IMR-90 (cell line): ENCODE measurements around the gene PPOX. TPM values are rescaled to one million over a fixed set of nuclear protein-coding genes. Genes with fewer than 3 reads are reported as not detected.
A peak's percentile ranks its signal among the peaks of the same experiment; 100 is the strongest.

Experiments used
- ATAC-seq: fragments of 200-7000 bp; cut with Tn5 transposase; 2 replicates; pipeline ENCODE4 v1.9.1; 2020; ENCODE audit warnings: low read depth, mild to moderate bottlenecking, moderate library complexity
- BruUV-seq: library from RNA; stranded (reverse); fragments of 400-500 nt; replicated peaks from 2 replicates; lab custom pipeline; 2021; lab: Mats Ljungman, UMichigan
- CTCF ChIA-PET: fragments of 300-600 bp; formaldehyde crosslinking; extraction: SDS; loops from one replicate; lab custom pipeline; 2021; ENCODE audit warnings: antibody characterized with exemption; lab: Yijun Ruan, JAX
- POLR2A ChIA-PET: fragments of 300-600 bp; sonication (Branson Sonifier 250); formaldehyde crosslinking; loops from one replicate; lab custom pipeline; 2022; ENCODE audit warnings: antibody characterized with exemption; ENCODE audit not compliant: unreplicated experiment; lab: Charles Lee
- DNase-seq: peaks from one replicate; pipeline ENCODE4 v3.0.0; 2013
- H2AFZ ChIP-seq: replicated peaks from 2 replicates; pipeline ENCODE3; 2013; ENCODE audit warnings: low read length, mild to moderate bottlenecking; ENCODE audit not compliant: poor library complexity
- H2AK5ac ChIP-seq: 2 replicates; pipeline ENCODE4 v1.6.1; 2013; ENCODE audit warnings: low read depth, low read length, inconsistent platforms
- H2AK9ac ChIP-seq: replicated peaks from 2 replicates; pipeline ENCODE3; 2013; ENCODE audit warnings: mild to moderate bottlenecking, low read depth, low read length, moderate library complexity; ENCODE audit not compliant: poor library complexity
- H2BK120ac ChIP-seq: 2 replicates; pipeline ENCODE4 v1.6.1; 2013; ENCODE audit warnings: low read depth, low read length, inconsistent platforms
- H2BK15ac ChIP-seq: 3 replicates; pipeline ENCODE4 v1.6.1; 2013; ENCODE audit warnings: low read depth, low read length, inconsistent platforms
- H2BK20ac ChIP-seq: 2 replicates; pipeline ENCODE4 v1.6.1; 2013; ENCODE audit warnings: low read depth, mild to moderate bottlenecking, inconsistent platforms, low read length, moderate library complexity
- H2BK5ac ChIP-seq: 2 replicates; pipeline ENCODE4 v1.6.1; 2013; ENCODE audit warnings: mild to moderate bottlenecking, low read depth, low read length, inconsistent platforms; ENCODE audit not compliant: poor library complexity, severe bottlenecking
- H3K14ac ChIP-seq: replicated peaks from 2 replicates; pipeline ENCODE4 v1.6.1; 2013; ENCODE audit warnings: low read depth, low read length, inconsistent platforms
- H3K18ac ChIP-seq: 2 replicates; pipeline ENCODE4 v1.6.1; 2013; ENCODE audit warnings: low read depth, low read length, control low read depth
- H3K23ac ChIP-seq: 2 replicates; pipeline ENCODE4 v1.6.1; 2013; ENCODE audit warnings: low read depth, low read length, inconsistent platforms
- H3K27ac ChIP-seq: 2 replicates; pipeline ENCODE4 v1.5.1; 2013; ENCODE audit warnings: mild to moderate bottlenecking, control low read depth, low read length; ENCODE audit not compliant: insufficient read depth
- H3K27me3 ChIP-seq: 2 replicates; pipeline ENCODE4 v1.6.1; 2013; ENCODE audit warnings: low read length; ENCODE audit not compliant: control insufficient read depth, insufficient read depth
- H3K36me3 ChIP-seq: 2 replicates; pipeline ENCODE4 v1.6.1; 2013; ENCODE audit warnings: low read length, mixed read lengths; ENCODE audit not compliant: control insufficient read depth, insufficient read depth
- H3K4ac ChIP-seq: 2 replicates; pipeline ENCODE4 v1.6.1; 2013; ENCODE audit warnings: low read depth, low read length, inconsistent platforms
- H3K4me1 ChIP-seq: 2 replicates; pipeline ENCODE4 v1.6.1; 2013; ENCODE audit warnings: low read length, mixed read lengths; ENCODE audit not compliant: control insufficient read depth, insufficient read depth
- H3K4me2 ChIP-seq: 2 replicates; pipeline ENCODE4 v1.6.1; 2013; ENCODE audit warnings: low read depth, mild to moderate bottlenecking, control low read depth, low read length, moderate library complexity
- H3K4me3 ChIP-seq: 2 replicates; pipeline ENCODE4 v1.5.1; 2013; ENCODE audit warnings: low read depth, mild to moderate bottlenecking, control low read depth, low read length, moderate library complexity; ENCODE audit not compliant: insufficient read depth
- H3K56ac ChIP-seq: 2 replicates; pipeline ENCODE4 v1.6.1; 2013; ENCODE audit warnings: low read length, inconsistent platforms; ENCODE audit not compliant: insufficient read depth; ENCODE audit errors: extremely low read depth
- H3K79me1 ChIP-seq, 2 experiments: 2 replicates each; pipeline ENCODE4 v1.6.1; 2013; ENCODE audit warnings: low read length in 2 of 2, inconsistent platforms in 1 of 2, low read depth in 1 of 2
- H3K9ac ChIP-seq: 2 replicates; pipeline ENCODE4 v1.6.1; 2013; ENCODE audit warnings: low read depth, low read length, control low read depth
- H3K9me1 ChIP-seq: 2 replicates; pipeline ENCODE4 v1.6.1; 2013; ENCODE audit warnings: low read length, inconsistent platforms; ENCODE audit not compliant: insufficient read depth
- H3K9me3 ChIP-seq: 2 replicates; pipeline ENCODE4 v1.6.1; 2013; ENCODE audit warnings: low read length; ENCODE audit not compliant: control insufficient read depth, insufficient read depth
- H4K20me1 ChIP-seq: 2 replicates; pipeline ENCODE4 v1.6.1; 2013; ENCODE audit warnings: low read length, inconsistent platforms; ENCODE audit not compliant: insufficient read depth
- H4K5ac ChIP-seq: 2 replicates; pipeline ENCODE4 v1.6.1; 2013; ENCODE audit warnings: mild to moderate bottlenecking, low read depth, low read length, control low read depth
- H4K8ac ChIP-seq, 2 experiments: 2 replicates each; pipeline ENCODE4 v1.6.1; 2013; ENCODE audit warnings: low read depth in 2 of 2, low read length in 2 of 2, control low read depth in 1 of 2, inconsistent platforms in 1 of 2
- H4K91ac ChIP-seq: 2 replicates; pipeline ENCODE4 v1.6.1; 2013; ENCODE audit warnings: low read depth, low read length, inconsistent platforms; ENCODE audit not compliant: insufficient read depth
- CEBPB ChIP-seq: IDR thresholded peaks from 2 replicates; pipeline ENCODE4 v1.6.1; 2012; ENCODE audit warnings: low read depth, low read length, improper control_type of control experiment
- CTCF ChIP-seq: conservative IDR thresholded peaks from 2 replicates; pipeline ENCODE4 v1.5.1; 2012; ENCODE audit warnings: mild to moderate bottlenecking, low read depth, low read length, improper control_type of control experiment
- RAD21 ChIP-seq: IDR thresholded peaks from 2 replicates; pipeline ENCODE4 v1.6.1; 2012; ENCODE audit warnings: low read length, improper control_type of control experiment
- whole genome bisulfite sequencing, 2 experiments: methylation state at CpG; one replicate each; pipeline versions ENCODE4 v1.1.5 to v1.1.7; 2013; ENCODE audit warnings: missing lambda C conversion rate in 2 of 2; ENCODE audit not compliant: insufficient read length in 1 of 2; ENCODE audit errors: extremely low coverage in 2 of 2; 5-methylcytosine and 5-hydroxymethylcytosine counted together
- dilution Hi-C: fragments of 300-500 bp; cut with HindIII; formaldehyde crosslinking; loops from one replicate; pipeline ENCODE4 v1.14.3; 2018; ENCODE audit warnings: low sequenced_read_pairs; ENCODE audit not compliant: unreplicated experiment
- in situ Hi-C: fragments of 300-500 bp; cut with MboI; formaldehyde crosslinking; loops from 3 replicates; pipeline ENCODE4 v1.14.3; 2019; ENCODE audit warnings: low sequenced_read_pairs, inconsistent platforms, mixed read lengths
- intact Hi-C: fragments of 100-400 bp; cut with micrococcal nuclease; formaldehyde crosslinking; loops from 2 replicates; pipeline ENCODE4 v1.10.0; 2022
- polyA plus RNA-seq, 3 experiments: library from polyadenylated mRNA; depleted of rRNA; stranded (reverse); fragments of >200 nt; gene quantifications; 2 replicates each; pipeline ENCODE4 v1.2.3, GENCODE V29; 2012; ENCODE audit warnings: low replicate concordance in 1 of 3
- total RNA-seq: library from RNA; depleted of rRNA; stranded (reverse); fragments of >200 nt; gene quantifications from 2 replicates; pipeline ENCODE4 v1.2.3, GENCODE V29; 2012

The PPOX gene
- total and polyA plus RNA-seq, 2 of the 4 experiments (the other 2 are of a cell fraction) = 6.1 to 14.3 TPM

GRCh38 chr1:161180639-161181038 is 14.4 kb downstream of the PPOX start:
- Histone ChIP-seq H3K9ac (no peak overlapping the region), H3K56ac (no peak overlapping the region), H2AFZ (no peak overlapping the region), H2BK15ac (no peak overlapping the region), H4K5ac (no peak overlapping the region), H4K20me1 (no peaks in the 10 kb centered on the region), H2AK5ac (no peak overlapping the region), H3K27ac (no peak overlapping the region), H2BK5ac (no peak overlapping the region), H3K79me1 (peaks cover 11 to 19% of the 10 kb centered on the region in 2 experiments), H2BK120ac (no peak overlapping the region), H2BK20ac (no peak overlapping the region), H3K4me1 (peaks cover 11% of the 10 kb centered on the region), H3K23ac (no peak overlapping the region), H3K4me2 (no peak overlapping the region), H2AK9ac (no peak overlapping the region), H3K4me3 (no peak overlapping the region), H3K14ac (no peak overlapping the region), H4K8ac (no peak overlapping the region), H4K91ac (no peak overlapping the region), H3K36me3 (peaks cover under 1% of the 10 kb centered on the region; the same call in 1 of the 2 replicates), H3K9me1 (peaks cover 10% of the 10 kb centered on the region; the same call in 1 of the 2 replicates), H3K4ac (no peak overlapping the region), H3K18ac (no peak overlapping the region), H3K9me3 (no peaks in the 10 kb centered on the region), H3K27me3 (no peaks in the 10 kb centered on the region)
- ATAC-seq (no peak), DNase-seq (no peak)
- POLR2A ChIA-PET = no interaction called here
- intact Hi-C loops (no loop called here), dilution Hi-C loops (no loop called here), in situ Hi-C loops (no loop called here)
- TF ChIP-seq RAD21 = peak; percentile 14; the same call in 1 of the 2 replicates
- no peak for TF ChIP-seq CEBPB
- TF ChIP-seq CTCF = peak; percentile 26
- 70% methylated on average over 1 of the region's 1 CpG; no CpG with 5 or more reads in 1 of the 2 experiments for WGBS, 2 experiments
- no TSS peak for BruUV-seq
- CTCF ChIA-PET = interaction anchor here (0.6 to 0.7 kb wide), 3 partner anchors 10 to 1905 kb away, joined by 3 read pairs; no protein-coding TSS in a partner anchor
